HepG2 (cell line): Measurements from ENCODE around the gene CDH13. TPM values are rescaled to one million over a fixed set of nuclear protein-coding genes. Genes with fewer than 3 reads are reported as not detected.

Experiments
- ATAC-seq: fragments of 200-7000 bp; cut with Tn5 transposase; 3 replicates; pipeline ENCODE4 v1.9.1; 2020; ENCODE audit warnings: mild to moderate bottlenecking, moderate library complexity
- BruUV-seq: library from RNA; stranded (reverse); fragments of 400-500 nt; replicated peaks from 2 replicates; lab custom pipeline; 2021; lab: Mats Ljungman, UMichigan
- CTCF ChIA-PET: fragments of 300-600 bp; formaldehyde crosslinking; extraction: SDS; loops from one replicate; lab custom pipeline; 2021; ENCODE audit warnings: low total read pairs, inconsistent platforms, low intra/inter-chr PET ratio; lab: Yijun Ruan, JAX
- POLR2A ChIA-PET: fragments of 350-600 bp; sonication (Branson Sonifier 250); formaldehyde crosslinking; loops from one replicate; lab custom pipeline; 2020; ENCODE audit warnings: antibody characterized with exemption, inconsistent platforms; lab: Yijun Ruan, JAX
- DNase-seq: peaks from one replicate; pipeline ENCODE4 v3.0.0-alpha.2; 2015; ENCODE audit warnings: low spot score
- FAIRE-seq: peaks from 3 replicates; lab custom pipeline; 2011; peaks lifted over from hg19 to GRCh38; lab: Jason Lieb, UNC
- H2AFZ ChIP-seq: one replicate; pipeline ENCODE4 v1.6.1; 2011; ENCODE audit warnings: low read length, inconsistent platforms
- H3K27ac ChIP-seq: fragments of 300-600 bp; 3 replicates; pipeline ENCODE4 v1.8.0; 2011; ENCODE audit warnings: mixed run types, mild to moderate bottlenecking, mixed read lengths, low read length, inconsistent platforms; ENCODE audit not compliant: insufficient read depth; ENCODE audit errors: extremely low read length
- H3K27me3 ChIP-seq, 2 experiments: fragments of 200-600 bp in 1 of 2; 2 replicates in 1 of 2; 3 replicates in 1 of 2; pipeline versions ENCODE4 v1.6.0 to v1.8.0; 2011; ENCODE audit warnings: low read length in 2 of 2, mild to moderate bottlenecking in 2 of 2, moderate library complexity in 2 of 2, inconsistent platforms in 1 of 2; ENCODE audit not compliant: insufficient read depth in 2 of 2, control insufficient read depth in 1 of 2
- H3K36me3 ChIP-seq, 2 experiments: fragments of 200-600 bp in 1 of 2; replicated peaks in 1 of 2; 2 replicates in 1 of 2; 3 replicates in 1 of 2; pipeline versions ENCODE4 v1.5.1 to v1.8.0; 2011; ENCODE audit warnings: low read length in 2 of 2, inconsistent platforms in 1 of 2; ENCODE audit not compliant: insufficient read depth in 2 of 2, control insufficient read depth in 1 of 2
- H3K4me1 ChIP-seq: 2 replicates; pipeline ENCODE4 v1.5.1; 2012; ENCODE audit warnings: low read length, inconsistent platforms; ENCODE audit not compliant: insufficient read depth
- H3K4me2 ChIP-seq: 2 replicates; pipeline ENCODE4 v1.6.0; 2011; ENCODE audit warnings: low read depth, low read length, inconsistent platforms
- H3K4me3 ChIP-seq, 3 experiments: fragments of 200-600 bp in 1 of 3; sonication (generic), shearing (Covaris generic) in 1 of 3; replicated peaks in 1 of 3; 2 replicates each; pipeline ENCODE4 v1.5.1; 2011 to 2016; ENCODE audit warnings: low read length in 3 of 3, inconsistent platforms in 2 of 3, low read depth in 2 of 3, mild to moderate bottlenecking in 2 of 3, control low read depth in 1 of 3, mixed read lengths in 1 of 3; ENCODE audit not compliant: insufficient read depth in 1 of 3
- H3K79me2 ChIP-seq: one replicate; pipeline ENCODE4 v1.6.1; 2011; ENCODE audit warnings: low read length, inconsistent platforms; ENCODE audit not compliant: insufficient read depth
- H3K9ac ChIP-seq: 2 replicates; pipeline ENCODE4 v1.6.0; 2011; ENCODE audit warnings: mild to moderate bottlenecking, low read depth, low read length, inconsistent platforms; ENCODE audit not compliant: insufficient read depth
- H3K9me3 ChIP-seq: 2 replicates; pipeline ENCODE4 v1.5.1; 2012; ENCODE audit warnings: mild to moderate bottlenecking, low read length
- H4K20me1 ChIP-seq: 2 replicates; pipeline ENCODE4 v1.6.0; 2011; ENCODE audit warnings: inconsistent platforms, mild to moderate bottlenecking, low read length, moderate library complexity; ENCODE audit not compliant: insufficient read depth
- ATF7 ChIP-seq, 2 experiments: fragments of 450-650 bp in 1 of 2; sonication (generic) in 1 of 2; formaldehyde crosslinking in 1 of 2; IDR thresholded peaks; 2 replicates each; pipeline versions ENCODE4 v1.4.0 to v1.6.1; 2016 to 2020; ENCODE audit warnings: antibody characterized with exemption in 1 of 2, mild to moderate bottlenecking in 1 of 2, missing genetic modification reagents in 1 of 2
- CREB1 ChIP-seq, 2 experiments: fragments of 450-650 bp in 1 of 2; IDR thresholded peaks; 2 replicates each; pipeline ENCODE4 v1.6.1; 2016 to 2017; ENCODE audit warnings: control low read depth in 1 of 2, mild to moderate bottlenecking in 1 of 2, missing compliant biosample characterization in 1 of 2, missing genetic modification characterization in 1 of 2
- CREB3 ChIP-seq: sonication (generic); formaldehyde crosslinking; IDR thresholded peaks from 2 replicates; pipeline ENCODE4 v1.5.0; 2020; ENCODE audit warnings: missing genetic modification reagents
- FOXA3 ChIP-seq: IDR thresholded peaks from 2 replicates; pipeline ENCODE4 v1.6.1; 2016; ENCODE audit warnings: missing genetic modification reagents, missing compliant biosample characterization
- HIVEP1 ChIP-seq: sonication (generic); formaldehyde crosslinking; IDR thresholded peaks from 2 replicates; pipeline ENCODE4 v1.4.0; 2020; ENCODE audit warnings: mild to moderate bottlenecking, missing genetic modification reagents
- IRF9 ChIP-seq: sonication (generic); formaldehyde crosslinking; IDR thresholded peaks from 2 replicates; pipeline ENCODE4 v1.8.0; 2022; ENCODE audit warnings: missing genetic modification reagents, mild to moderate bottlenecking, borderline replicate concordance
- KLF9 ChIP-seq: IDR thresholded peaks from 2 replicates; pipeline ENCODE4 v1.6.1; 2016; ENCODE audit warnings: low read depth
- SCMH1 ChIP-seq: sonication (generic); formaldehyde crosslinking; IDR thresholded peaks from 2 replicates; pipeline ENCODE4 v1.9.0; 2021; ENCODE audit warnings: missing genetic modification reagents, mild to moderate bottlenecking, borderline replicate concordance
- THYN1 ChIP-seq: sonication (generic); formaldehyde crosslinking; IDR thresholded peaks from 2 replicates; pipeline ENCODE4 v1.8.1; 2023; ENCODE audit warnings: low read depth, mild to moderate bottlenecking, moderate library complexity, missing genetic modification reagents, borderline replicate concordance
- ZBTB14 ChIP-seq: sonication (generic); formaldehyde crosslinking; IDR thresholded peaks from 2 replicates; pipeline ENCODE4 v1.4.0; 2020; ENCODE audit warnings: missing genetic modification reagents
- ZNF34 ChIP-seq: sonication (generic); formaldehyde crosslinking; IDR thresholded peaks from 2 replicates; pipeline ENCODE4 v1.4.0; 2020; ENCODE audit warnings: mild to moderate bottlenecking, missing genetic modification reagents, borderline replicate concordance
- ZNF674 ChIP-seq: sonication (generic); formaldehyde crosslinking; IDR thresholded peaks from 2 replicates; pipeline ENCODE4 v1.5.0; 2020; ENCODE audit warnings: low read depth, mild to moderate bottlenecking, missing genetic modification reagents
- ZNF788 ChIP-seq: sonication (generic); formaldehyde crosslinking; IDR thresholded peaks from 2 replicates; pipeline ENCODE4 v1.5.0; 2020; ENCODE audit warnings: mild to moderate bottlenecking, missing genetic modification reagents, borderline replicate concordance
- ZNF83 ChIP-seq: sonication (generic); formaldehyde crosslinking; IDR thresholded peaks from 2 replicates; pipeline ENCODE4 v1.4.0; 2020; ENCODE audit warnings: missing genetic modification reagents, mild to moderate bottlenecking, borderline replicate concordance
- WGBS: methylation state at CpG from one replicate; pipeline ENCODE4 v1.1.6; 2017; ENCODE audit warnings: low lambda C conversion rate; 5-methylcytosine and 5-hydroxymethylcytosine counted together
- in situ Hi-C: cut with HindIII; loops from 2 replicates; pipeline ENCODE4 v1.10.0; 2017; ENCODE audit warnings: low pct_unique_long_range_greater_than_20kb; ENCODE audit not compliant: extremely low pct_ligation_motif_present
- intact Hi-C: fragments of 100-400 bp; cut with micrococcal nuclease; formaldehyde crosslinking; loops from one replicate; pipeline ENCODE4 v1.10.0; 2022; ENCODE audit not compliant: unreplicated experiment
- polyA plus RNA-seq, 8 experiments: library from polyadenylated mRNA; depleted of rRNA in 3 of 8; stranded (reverse) in 7 of 8; unstranded in 1 of 8; fragments of >200 nt; fragmentation: Illumina TruSeq in 4 of 8; extraction: Trizol in 4 of 8; gene quantifications; 2 replicates each; pipeline versions ENCODE4 v1.2.1 to v1.2.3, GENCODE V29; 2011 to 2016; ENCODE audit warnings: low read depth in 4 of 8, missing spikeins in 1 of 8, mixed read lengths in 1 of 8; ENCODE audit not compliant: insufficient read depth in 1 of 8
- total RNA-seq, 5 experiments: library from RNA; depleted of rRNA; stranded (reverse); fragments of >200 nt; fragmentation: Illumina TruSeq; extraction: Trizol; gene quantifications; 2 replicates each; pipeline ENCODE4 v1.2.3, GENCODE V29; 2016; ENCODE audit warnings: low read depth in 1 of 5

Gene CDH13
- total and polyA plus RNA-seq, 2 of the 13 experiments (the other 11 are each of a cell fraction or from before 2014, with no cell fraction given), result not detected

DNA sequence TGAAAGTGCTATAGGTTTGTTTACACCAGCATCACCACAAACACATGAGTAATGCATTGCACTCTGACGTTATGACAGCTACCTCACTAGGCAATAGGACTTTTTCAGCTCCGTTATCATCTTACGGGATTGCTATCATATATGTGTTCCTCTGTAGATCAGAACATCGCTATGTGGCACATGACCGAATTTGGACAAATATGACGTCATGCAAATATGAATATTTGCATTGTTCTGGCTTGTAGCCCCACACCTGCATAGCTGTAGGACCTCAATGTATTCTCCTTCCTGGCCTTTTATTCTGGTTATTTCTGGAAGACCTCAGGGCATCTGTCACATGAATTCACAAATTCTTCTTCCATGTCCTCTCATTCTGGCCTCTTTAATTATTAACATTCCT is 393.2 kb downstream of the CDH13 start:
- no peaks in the 10 kb centered on the region for H3K4me1 ChIP-seq
- H3K27ac ChIP-seq, result no peak overlapping the region
- H3K27me3 ChIP-seq, result no peaks in the 10 kb centered on the region
- 42% methylated on average over 6 of the region's 6 CpGs for WGBS
- POLR2A ChIA-PET, result no interaction called here
- CTCF ChIA-PET, result no interaction called here
- H3K9me3 ChIP-seq, result peaks cover 46% of the 10 kb centered on the region
- FAIRE-seq (no peak), ATAC-seq (no peak), DNase-seq (no peak)
- no peak overlapping the region for H3K4me3 ChIP-seq
- H4K20me1 ChIP-seq, result no peaks in the 10 kb centered on the region
- in situ Hi-C loops, result no loop called here
- H3K9ac ChIP-seq, result no peak overlapping the region
- H3K79me2 ChIP-seq, result no peaks in the 10 kb centered on the region
- intact Hi-C loops, result no loop called here
- no peak overlapping the region for H2AFZ ChIP-seq
- no TSS peak for BruUV-seq
- H3K4me2 ChIP-seq, result no peak overlapping the region
- H3K36me3 ChIP-seq, result no peaks in the 10 kb centered on the region
- TF ChIP-seq CREB1 (IDR thresholded peaks at IDR 0.05), result peak; percentile 97
- no peak for TF ChIP-seq CREB1 (CRISPR knock-in tag; IDR thresholded peaks at IDR 0.05)
- TF ChIP-seq CREB3 (CRISPR knock-in tag), result no peak
- TF ChIP-seq ZNF674 (CRISPR knock-in tag), result no peak
- peak; percentile 100 for TF ChIP-seq ATF7 (IDR thresholded peaks at IDR 0.05)
- TF ChIP-seq ATF7 (CRISPR knock-in tag; IDR thresholded peaks at IDR 0.05), result no peak
- TF ChIP-seq ZBTB14 (CRISPR knock-in tag), result no peak

- BruUV-seq, result no TSS peak
- intact Hi-C loops, result no loop called here
- H3K4me3 ChIP-seq, result no peak overlapping the region
- in situ Hi-C loops, result no loop called here
- no peak overlapping the region for H3K4me2 ChIP-seq
- H3K27me3 ChIP-seq, result no peaks in the 10 kb centered on the region
- H2AFZ ChIP-seq, result no peak overlapping the region
- H3K9me3 ChIP-seq, result peaks cover 56% of the 10 kb centered on the region
- ChIA-PET CTCF (no interaction called here), POLR2A (no interaction called here)
- no peak for DNase-seq
- no peak for FAIRE-seq
- no peak for ATAC-seq
- WGBS, result 33% methylated on average over 6 of the region's 6 CpGs
- H4K20me1 ChIP-seq, result no peaks in the 10 kb centered on the region
- no peak overlapping the region for H3K27ac ChIP-seq
- H3K36me3 ChIP-seq, result no peaks in the 10 kb centered on the region
- H3K4me1 ChIP-seq, result no peaks in the 10 kb centered on the region
- H3K79me2 ChIP-seq, result no peaks in the 10 kb centered on the region
- H3K9ac ChIP-seq, result no peak overlapping the region
- TF ChIP-seq ZNF83 (CRISPR knock-in tag), result no peak
- no peak for TF ChIP-seq KLF9 (CRISPR knock-in tag)
- no peak for TF ChIP-seq SCMH1 (CRISPR knock-in tag)
- no peak for TF ChIP-seq THYN1 (CRISPR knock-in tag)
- TF ChIP-seq ZNF34 (CRISPR knock-in tag), result no peak
- no peak for TF ChIP-seq FOXA3 (CRISPR knock-in tag)
- TF ChIP-seq HIVEP1, result no peak
- no peak for TF ChIP-seq ZNF788
- TF ChIP-seq IRF9 (CRISPR knock-in tag), result no peak
Measured at GRCh38 chr16:83021045-83021444, 394.3 kb downstream of the CDH13 start.
